GM23338 (cell line): ENCODE results near the gene PCP4. TPM values are rescaled to one million over a fixed set of nuclear protein-coding genes. Genes with fewer than 3 reads are reported as not detected.

Experiments
- ATAC-seq: fragments of 200-7000 bp; cut with Tn5 transposase; 3 replicates; pipeline ENCODE4 v1.9.1; 2020
- DNase-seq: peaks from one replicate; pipeline ENCODE4 v3.0.0-alpha.2; 2015; ENCODE audit warnings: low spot score
- H2AFZ ChIP-seq: fragments of 200-600 bp; sonication (generic); 2 replicates; pipeline ENCODE4 v1.8.0; 2016; ENCODE audit warnings: antibody characterized with exemption, mild to moderate bottlenecking, moderate library complexity
- H3F3A ChIP-seq: fragments of 200-600 bp; sonication (generic); replicated peaks from 2 replicates; pipeline ENCODE4 v1.8.0; 2017; ENCODE audit warnings: antibody characterized with exemption, mixed run types, low read depth
- H3K27ac ChIP-seq: fragments of 200-600 bp; sonication (generic); 2 replicates; pipeline ENCODE4 v1.6.1; 2016; ENCODE audit warnings: low read depth
- H3K27me3 ChIP-seq: fragments of 200-600 bp; sonication (generic); 2 replicates; pipeline ENCODE4 v1.8.0; 2016; ENCODE audit warnings: mild to moderate bottlenecking, mixed run types, moderate library complexity; ENCODE audit not compliant: insufficient read depth
- H3K36me3 ChIP-seq: fragments of 200-600 bp; sonication (generic); 2 replicates; pipeline ENCODE4 v1.8.0; 2016; ENCODE audit warnings: mild to moderate bottlenecking; ENCODE audit not compliant: insufficient read depth
- H3K4me1 ChIP-seq: fragments of 200-600 bp; sonication (generic); 2 replicates; pipeline ENCODE4 v1.8.0; 2016; ENCODE audit warnings: mild to moderate bottlenecking, moderate library complexity; ENCODE audit not compliant: insufficient read depth
- H3K4me2 ChIP-seq: fragments of 200-600 bp; sonication (generic); 2 replicates; pipeline ENCODE4 v1.7.1; 2017; ENCODE audit warnings: mixed run types
- H3K4me3 ChIP-seq: fragments of 200-600 bp; sonication (generic); 2 replicates; pipeline ENCODE4 v1.6.1; 2016; ENCODE audit warnings: mixed run types
- H3K79me2 ChIP-seq: fragments of 200-600 bp; sonication (generic); replicated peaks from 2 replicates; pipeline ENCODE4 v1.8.0; 2017; ENCODE audit warnings: mild to moderate bottlenecking; ENCODE audit not compliant: insufficient read depth
- H3K9me2 ChIP-seq: fragments of 200-600 bp; sonication (generic); 2 replicates; pipeline ENCODE4 v1.8.0; 2017; ENCODE audit not compliant: insufficient read depth
- H4K20me1 ChIP-seq: fragments of 200-600 bp; sonication (generic); replicated peaks from 2 replicates; pipeline ENCODE4 v1.8.0; 2017; ENCODE audit warnings: mild to moderate bottlenecking; ENCODE audit not compliant: insufficient read depth
- H3K27ac Mint-ChIP-seq: 2 replicates; pipeline ENCODE4 v1.8.0; 2020; ENCODE audit warnings: inconsistent platforms, mild to moderate bottlenecking, moderate library complexity, mixed read lengths
- H3K27me3 Mint-ChIP-seq: 3 replicates; pipeline ENCODE4 v1.8.0; 2022; ENCODE audit warnings: low read depth, mild to moderate bottlenecking, moderate library complexity, mixed read lengths, inconsistent platforms; ENCODE audit not compliant: insufficient read depth, poor library complexity
- H3K36me3 Mint-ChIP-seq: 3 replicates; pipeline ENCODE4 v1.8.0; 2021; ENCODE audit warnings: low read depth, mild to moderate bottlenecking, inconsistent platforms, moderate library complexity, mixed read lengths
- H3K4me1 Mint-ChIP-seq: 3 replicates; pipeline ENCODE4 v1.8.0; 2020; ENCODE audit warnings: mild to moderate bottlenecking, inconsistent platforms, mixed read lengths
- H3K4me3 Mint-ChIP-seq: 3 replicates; pipeline ENCODE4 v1.8.0; 2021; ENCODE audit warnings: moderate library complexity, mild to moderate bottlenecking, inconsistent platforms, mixed read lengths
- H3K9me3 Mint-ChIP-seq: 3 replicates; pipeline ENCODE4 v1.8.0; 2020; ENCODE audit warnings: moderate library complexity, mild to moderate bottlenecking, inconsistent platforms, mixed read lengths
- CREB1 ChIP-seq: fragments of 250-450 bp; sonication (Bioruptor Pico); IDR thresholded peaks from 2 replicates; pipeline ENCODE4 v1.5.0; 2020; ENCODE audit warnings: low read depth, mild to moderate bottlenecking, moderate library complexity
- EZH2 ChIP-seq: fragments of 200-600 bp; sonication (generic); IDR thresholded peaks from one replicate; pipeline ENCODE4 v1.8.0; 2017; ENCODE audit warnings: antibody characterized with exemption, mild to moderate bottlenecking, low read depth; ENCODE audit not compliant: unreplicated experiment
- EZH2phosphoT487 ChIP-seq: fragments of 200-600 bp; sonication (generic); IDR thresholded peaks from one replicate; pipeline ENCODE4 v1.8.1; 2018; ENCODE audit warnings: antibody characterized with exemption; ENCODE audit not compliant: unreplicated experiment
- JUNB ChIP-seq: IDR thresholded peaks from one replicate; pipeline ENCODE4 v1.6.1; 2016; ENCODE audit warnings: antibody characterized with exemption; ENCODE audit not compliant: unreplicated experiment
- NANOG ChIP-seq: IDR thresholded peaks from 2 replicates; pipeline ENCODE4 v1.6.1; 2016; ENCODE audit warnings: antibody characterized with exemption, borderline replicate concordance
- STAT1 ChIP-seq: IDR thresholded peaks from one replicate; pipeline ENCODE4 v1.6.1; 2016; ENCODE audit warnings: antibody characterized with exemption; ENCODE audit not compliant: unreplicated experiment
- polyA plus RNA-seq: library from polyadenylated mRNA; unstranded; fragments of >200 nt; fragmentation: Nextera tagmentation; extraction: Ambion mirVana; gene quantifications from 2 replicates; pipeline ENCODE4 v1.2.1, GENCODE V29; 2016
- total RNA-seq: library from RNA; depleted of rRNA; stranded (reverse); fragments of >200 nt; shearing (Covaris generic); gene quantifications from 2 replicates; pipeline ENCODE4 v1.2.3, GENCODE V29; 2014
- TF ChIP-seq, protein P1 (sequence below): IDR thresholded peaks from one replicate; pipeline ENCODE4 v1.6.1; 2018; ENCODE audit warnings: antibody characterized with exemption; ENCODE audit not compliant: unreplicated experiment
- TF ChIP-seq, protein P2 (sequence below): fragments of 250-450 bp; sonication (Bioruptor Pico); IDR thresholded peaks from 2 replicates; pipeline ENCODE4 v1.5.0; 2020; ENCODE audit warnings: mild to moderate bottlenecking, moderate library complexity
- TF ChIP-seq, protein P3 (sequence below), 2 experiments: fragments of 200-600 bp in 1 of 2; sonication (generic) in 1 of 2; conservative IDR thresholded peaks; 2 replicates each; pipeline versions ENCODE4 v1.5.1 to v1.6.1; 2016 to 2017; ENCODE audit warnings: antibody characterized with exemption in 2 of 2, low read depth in 2 of 2, mild to moderate bottlenecking in 2 of 2, moderate library complexity in 1 of 2

PCP4 gene
- total and polyA plus RNA-seq, 2 experiments from 2014 or later, result 7.3 TPM; not detected in 1

DNA sequence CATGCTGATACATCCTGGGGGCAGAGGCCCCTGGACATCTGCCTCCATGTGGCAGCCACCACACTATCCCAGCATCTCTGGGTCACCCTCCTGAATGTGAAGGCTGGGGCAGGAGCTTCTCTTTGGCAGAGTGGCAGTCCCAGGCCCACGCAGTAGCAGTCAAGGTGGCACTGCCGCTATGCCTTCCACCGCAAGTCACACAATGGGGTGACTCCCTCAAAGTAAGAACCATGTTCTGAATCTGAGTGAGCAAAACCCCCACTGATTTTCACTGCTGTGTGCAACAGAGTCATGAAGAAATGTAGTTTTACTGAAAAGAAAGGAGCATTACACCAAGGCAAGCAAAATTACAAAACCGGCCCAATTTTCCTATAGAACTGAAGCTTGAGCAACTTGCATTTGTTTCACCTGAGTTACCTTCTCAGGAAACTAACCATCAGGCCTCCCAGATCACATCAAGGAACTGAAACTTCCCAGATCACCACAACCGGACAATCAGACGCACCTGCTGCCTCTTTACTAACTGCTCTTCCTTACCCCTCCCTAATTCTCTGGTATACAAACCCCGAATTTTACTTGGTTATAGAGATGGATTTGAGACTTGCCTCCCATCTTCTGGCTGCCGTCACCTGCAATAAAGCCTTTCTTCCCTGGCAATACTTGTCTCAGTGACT lies 102.6 kb downstream of the PCP4 start (continued):
- TF ChIP-seq EZH2 (no peak), NANOG (no peak), CREB1 (no peak)
- TF ChIP-seq, protein P1, sequence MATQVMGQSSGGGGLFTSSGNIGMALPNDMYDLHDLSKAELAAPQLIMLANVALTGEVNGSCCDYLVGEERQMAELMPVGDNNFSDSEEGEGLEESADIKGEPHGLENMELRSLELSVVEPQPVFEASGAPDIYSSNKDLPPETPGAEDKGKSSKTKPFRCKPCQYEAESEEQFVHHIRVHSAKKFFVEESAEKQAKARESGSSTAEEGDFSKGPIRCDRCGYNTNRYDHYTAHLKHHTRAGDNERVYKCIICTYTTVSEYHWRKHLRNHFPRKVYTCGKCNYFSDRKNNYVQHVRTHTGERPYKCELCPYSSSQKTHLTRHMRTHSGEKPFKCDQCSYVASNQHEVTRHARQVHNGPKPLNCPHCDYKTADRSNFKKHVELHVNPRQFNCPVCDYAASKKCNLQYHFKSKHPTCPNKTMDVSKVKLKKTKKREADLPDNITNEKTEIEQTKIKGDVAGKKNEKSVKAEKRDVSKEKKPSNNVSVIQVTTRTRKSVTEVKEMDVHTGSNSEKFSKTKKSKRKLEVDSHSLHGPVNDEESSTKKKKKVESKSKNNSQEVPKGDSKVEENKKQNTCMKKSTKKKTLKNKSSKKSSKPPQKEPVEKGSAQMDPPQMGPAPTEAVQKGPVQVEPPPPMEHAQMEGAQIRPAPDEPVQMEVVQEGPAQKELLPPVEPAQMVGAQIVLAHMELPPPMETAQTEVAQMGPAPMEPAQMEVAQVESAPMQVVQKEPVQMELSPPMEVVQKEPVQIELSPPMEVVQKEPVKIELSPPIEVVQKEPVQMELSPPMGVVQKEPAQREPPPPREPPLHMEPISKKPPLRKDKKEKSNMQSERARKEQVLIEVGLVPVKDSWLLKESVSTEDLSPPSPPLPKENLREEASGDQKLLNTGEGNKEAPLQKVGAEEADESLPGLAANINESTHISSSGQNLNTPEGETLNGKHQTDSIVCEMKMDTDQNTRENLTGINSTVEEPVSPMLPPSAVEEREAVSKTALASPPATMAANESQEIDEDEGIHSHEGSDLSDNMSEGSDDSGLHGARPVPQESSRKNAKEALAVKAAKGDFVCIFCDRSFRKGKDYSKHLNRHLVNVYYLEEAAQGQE, result no peak

DNA sequence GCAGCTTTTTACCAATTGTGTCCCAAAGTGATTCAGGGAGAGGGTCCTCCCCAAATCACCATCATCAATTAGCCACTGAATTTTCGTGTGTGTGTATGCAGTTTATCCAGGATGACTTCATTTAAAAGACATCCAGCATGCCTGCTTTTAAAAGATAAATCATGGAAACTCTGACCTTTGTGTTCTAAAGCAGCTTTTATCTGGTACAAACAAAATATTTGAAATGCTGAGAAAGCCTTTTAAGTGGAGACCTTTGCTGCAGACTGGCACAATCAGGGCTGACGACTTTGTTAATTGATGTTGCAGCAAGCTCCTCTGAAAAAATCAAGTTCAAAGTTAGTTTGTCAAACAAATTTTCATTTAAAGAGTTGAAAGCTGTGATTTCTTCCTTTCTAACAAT lies 104.7 kb downstream of the PCP4 start:
- H3K79me2 ChIP-seq, result no peaks in the 10 kb centered on the region
- no peaks in the 10 kb centered on the region for H3K4me1 ChIP-seq
- peaks cover 6% of the 10 kb centered on the region; the same call in 1 of the 2 replicates for H3K9me2 ChIP-seq
- no peak overlapping the region for H3K4me3 ChIP-seq
- H3K4me3 Mint-ChIP-seq, result no peak overlapping the region
- H4K20me1 ChIP-seq, result no peaks in the 10 kb centered on the region
- H3K9me3 Mint-ChIP-seq, result peaks cover 17% of the 10 kb centered on the region
- no peaks in the 10 kb centered on the region for H3F3A ChIP-seq
- no peak overlapping the region for H3K4me2 ChIP-seq
- no peak overlapping the region for H3K27ac Mint-ChIP-seq
- H3K36me3 ChIP-seq, result no peaks in the 10 kb centered on the region
- peaks cover 5% of the 10 kb centered on the region for H3K27me3 Mint-ChIP-seq
- no peak overlapping the region for H2AFZ ChIP-seq
- H3K27ac ChIP-seq, result no peak overlapping the region
- no peaks in the 10 kb centered on the region for H3K4me1 Mint-ChIP-seq
- H3K27me3 ChIP-seq, result no peaks in the 10 kb centered on the region
- no peak for ATAC-seq
- DNase-seq, result no peak
- no peaks in the 10 kb centered on the region for H3K36me3 Mint-ChIP-seq
- no peak for TF ChIP-seq JUNB
- TF ChIP-seq, protein P2, sequence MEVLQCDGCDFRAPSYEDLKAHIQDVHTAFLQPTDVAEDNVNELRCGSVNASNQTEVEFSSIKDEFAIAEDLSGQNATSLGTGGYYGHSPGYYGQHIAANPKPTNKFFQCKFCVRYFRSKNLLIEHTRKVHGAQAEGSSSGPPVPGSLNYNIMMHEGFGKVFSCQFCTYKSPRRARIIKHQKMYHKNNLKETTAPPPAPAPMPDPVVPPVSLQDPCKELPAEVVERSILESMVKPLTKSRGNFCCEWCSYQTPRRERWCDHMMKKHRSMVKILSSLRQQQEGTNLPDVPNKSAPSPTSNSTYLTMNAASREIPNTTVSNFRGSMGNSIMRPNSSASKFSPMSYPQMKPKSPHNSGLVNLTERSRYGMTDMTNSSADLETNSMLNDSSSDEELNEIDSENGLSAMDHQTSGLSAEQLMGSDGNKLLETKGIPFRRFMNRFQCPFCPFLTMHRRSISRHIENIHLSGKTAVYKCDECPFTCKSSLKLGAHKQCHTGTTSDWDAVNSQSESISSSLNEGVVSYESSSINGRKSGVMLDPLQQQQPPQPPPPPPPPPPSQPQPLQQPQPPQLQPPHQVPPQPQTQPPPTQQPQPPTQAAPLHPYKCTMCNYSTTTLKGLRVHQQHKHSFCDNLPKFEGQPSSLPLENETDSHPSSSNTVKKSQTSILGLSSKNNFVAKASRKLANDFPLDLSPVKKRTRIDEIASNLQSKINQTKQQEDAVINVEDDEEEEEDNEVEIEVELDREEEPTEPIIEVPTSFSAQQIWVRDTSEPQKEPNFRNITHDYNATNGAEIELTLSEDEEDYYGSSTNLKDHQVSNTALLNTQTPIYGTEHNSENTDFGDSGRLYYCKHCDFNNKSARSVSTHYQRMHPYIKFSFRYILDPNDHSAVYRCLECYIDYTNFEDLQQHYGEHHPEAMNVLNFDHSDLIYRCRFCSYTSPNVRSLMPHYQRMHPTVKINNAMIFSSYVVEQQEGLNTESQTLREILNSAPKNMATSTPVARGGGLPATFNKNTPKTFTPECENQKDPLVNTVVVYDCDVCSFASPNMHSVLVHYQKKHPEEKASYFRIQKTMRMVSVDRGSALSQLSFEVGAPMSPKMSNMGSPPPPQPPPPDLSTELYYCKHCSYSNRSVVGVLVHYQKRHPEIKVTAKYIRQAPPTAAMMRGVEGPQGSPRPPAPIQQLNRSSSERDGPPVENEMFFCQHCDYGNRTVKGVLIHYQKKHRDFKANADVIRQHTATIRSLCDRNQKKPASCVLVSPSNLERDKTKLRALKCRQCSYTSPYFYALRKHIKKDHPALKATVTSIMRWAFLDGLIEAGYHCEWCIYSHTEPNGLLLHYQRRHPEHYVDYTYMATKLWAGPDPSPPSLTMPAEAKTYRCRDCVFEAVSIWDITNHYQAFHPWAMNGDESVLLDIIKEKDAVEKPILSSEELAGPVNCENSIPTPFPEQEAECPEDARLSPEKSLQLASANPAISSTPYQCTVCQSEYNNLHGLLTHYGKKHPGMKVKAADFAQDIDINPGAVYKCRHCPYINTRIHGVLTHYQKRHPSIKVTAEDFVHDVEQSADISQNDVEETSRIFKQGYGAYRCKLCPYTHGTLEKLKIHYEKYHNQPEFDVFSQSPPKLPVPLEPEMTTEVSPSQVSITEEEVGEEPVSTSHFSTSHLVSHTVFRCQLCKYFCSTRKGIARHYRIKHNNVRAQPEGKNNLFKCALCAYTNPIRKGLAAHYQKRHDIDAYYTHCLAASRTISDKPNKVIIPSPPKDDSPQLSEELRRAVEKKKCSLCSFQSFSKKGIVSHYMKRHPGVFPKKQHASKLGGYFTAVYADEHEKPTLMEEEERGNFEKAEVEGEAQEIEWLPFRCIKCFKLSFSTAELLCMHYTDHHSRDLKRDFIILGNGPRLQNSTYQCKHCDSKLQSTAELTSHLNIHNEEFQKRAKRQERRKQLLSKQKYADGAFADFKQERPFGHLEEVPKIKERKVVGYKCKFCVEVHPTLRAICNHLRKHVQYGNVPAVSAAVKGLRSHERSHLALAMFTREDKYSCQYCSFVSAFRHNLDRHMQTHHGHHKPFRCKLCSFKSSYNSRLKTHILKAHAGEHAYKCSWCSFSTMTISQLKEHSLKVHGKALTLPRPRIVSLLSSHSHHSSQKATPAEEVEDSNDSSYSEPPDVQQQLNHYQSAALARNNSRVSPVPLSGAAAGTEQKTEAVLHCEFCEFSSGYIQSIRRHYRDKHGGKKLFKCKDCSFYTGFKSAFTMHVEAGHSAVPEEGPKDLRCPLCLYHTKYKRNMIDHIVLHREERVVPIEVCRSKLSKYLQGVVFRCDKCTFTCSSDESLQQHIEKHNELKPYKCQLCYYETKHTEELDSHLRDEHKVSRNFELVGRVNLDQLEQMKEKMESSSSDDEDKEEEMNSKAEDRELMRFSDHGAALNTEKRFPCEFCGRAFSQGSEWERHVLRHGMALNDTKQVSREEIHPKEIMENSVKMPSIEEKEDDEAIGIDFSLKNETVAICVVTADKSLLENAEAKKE (CRISPR knock-in tag), result no peak
- no peak for TF ChIP-seq EZH2phosphoT487
- no peak for TF ChIP-seq EZH2
- no peak for TF ChIP-seq NANOG
- TF ChIP-seq, protein P3, sequence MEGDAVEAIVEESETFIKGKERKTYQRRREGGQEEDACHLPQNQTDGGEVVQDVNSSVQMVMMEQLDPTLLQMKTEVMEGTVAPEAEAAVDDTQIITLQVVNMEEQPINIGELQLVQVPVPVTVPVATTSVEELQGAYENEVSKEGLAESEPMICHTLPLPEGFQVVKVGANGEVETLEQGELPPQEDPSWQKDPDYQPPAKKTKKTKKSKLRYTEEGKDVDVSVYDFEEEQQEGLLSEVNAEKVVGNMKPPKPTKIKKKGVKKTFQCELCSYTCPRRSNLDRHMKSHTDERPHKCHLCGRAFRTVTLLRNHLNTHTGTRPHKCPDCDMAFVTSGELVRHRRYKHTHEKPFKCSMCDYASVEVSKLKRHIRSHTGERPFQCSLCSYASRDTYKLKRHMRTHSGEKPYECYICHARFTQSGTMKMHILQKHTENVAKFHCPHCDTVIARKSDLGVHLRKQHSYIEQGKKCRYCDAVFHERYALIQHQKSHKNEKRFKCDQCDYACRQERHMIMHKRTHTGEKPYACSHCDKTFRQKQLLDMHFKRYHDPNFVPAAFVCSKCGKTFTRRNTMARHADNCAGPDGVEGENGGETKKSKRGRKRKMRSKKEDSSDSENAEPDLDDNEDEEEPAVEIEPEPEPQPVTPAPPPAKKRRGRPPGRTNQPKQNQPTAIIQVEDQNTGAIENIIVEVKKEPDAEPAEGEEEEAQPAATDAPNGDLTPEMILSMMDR (conservative IDR thresholded peaks at IDR 0.05; ENCODE audit: low read depth in 2 of 2), result no peak
- TF ChIP-seq, protein P1, result no peak
- TF ChIP-seq STAT1, result no peak
